ENCODE data around the gene LAMA1. TPM values are rescaled to one million over a fixed set of nuclear protein-coding genes. Genes with fewer than 3 reads are reported as not detected.
A peak's percentile ranks its signal among the peaks of the same experiment; 100 is the strongest.

The LAMA1 gene
- total RNA-seq, 1 experiment from 2014 or later, result 28.8 TPM

DNA sequence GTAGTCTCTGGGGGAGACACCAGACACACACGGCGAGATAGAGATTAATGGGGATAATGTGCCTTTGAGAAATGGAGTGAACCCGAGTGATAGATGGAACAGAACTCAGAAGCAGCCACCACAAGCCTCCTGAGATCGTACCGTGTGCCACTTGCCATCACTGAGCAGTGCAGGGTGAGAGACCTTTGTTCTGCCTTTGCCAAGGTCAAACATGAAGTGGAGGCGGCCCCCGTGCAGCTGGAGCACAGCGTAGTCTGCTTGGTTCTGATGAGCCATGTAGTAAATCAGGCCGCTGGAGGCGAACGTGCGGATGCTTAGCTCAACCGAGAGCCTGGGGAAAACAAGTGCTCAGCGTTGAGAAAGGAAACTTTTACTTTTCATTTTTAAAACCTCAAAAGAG lies 167.0 kb downstream of the LAMA1 start:
- no peak overlapping the region for H3K18ac ChIP-seq (ENCODE audit: insufficient read length, low read depth, low read length)
- no peak overlapping the region for H4K8ac ChIP-seq (replicated peaks; ENCODE audit: insufficient read length, low read depth, low read length)
- no peaks in the 10 kb centered on the region for H3K79me2 ChIP-seq (ENCODE audit: insufficient read depth, low read length)
- no peaks in the 10 kb centered on the region for H3K27me3 ChIP-seq (ENCODE audit: insufficient read depth, low read length)
- Mint-ChIP-seq H3K27ac (peak overlapping the region in 2 of 3 experiments; percentile 46 to 49; a peak in 2 of 7 replicates), H3K9me3 (no peaks in the 10 kb centered on the region), H3K4me3 (no peak overlapping the region), H3K4me1 (peaks cover 7 to 11% of the 10 kb centered on the region in 2 experiments), H3K36me3 (ENCODE audit: insufficient read depth in 1 of 3, low read depth in 3 of 3) (peaks cover 30 to 68% (median 50%) of the 10 kb centered on the region in 3 experiments), H3K27me3 (ENCODE audit: low read depth) (no peaks in the 10 kb centered on the region; the same call in 1 of the 2 replicates)
- H3K4me1 ChIP-seq (ENCODE audit: insufficient read depth, low read length), result no peaks in the 10 kb centered on the region
- no peaks in the 10 kb centered on the region for H3K23me2 ChIP-seq (ENCODE audit: insufficient read length, low read depth, low read length, poor library complexity, severe bottlenecking)
- H3K9ac ChIP-seq (ENCODE audit: extremely low read depth, insufficient read length, low read length), result no peak overlapping the region
- no peak for TF ChIP-seq CTCF (conservative IDR thresholded peaks at IDR 0.05)
- H2BK20ac ChIP-seq (ENCODE audit: low read depth, low read length, poor library complexity, severe bottlenecking), result no peak overlapping the region
- no peak for DNase-seq
- H3T11ph ChIP-seq (ENCODE audit: low read length), result no peak overlapping the region
- no peak overlapping the region for H3K14ac ChIP-seq (ENCODE audit: insufficient read depth, low read length)
- no peak overlapping the region for H3K4me2 ChIP-seq (ENCODE audit: insufficient read depth, insufficient read length, low read length)
- H4K5ac ChIP-seq (ENCODE audit: insufficient read length, low read depth, low read length), result no peak overlapping the region
- H2BK15ac ChIP-seq (ENCODE audit: low read depth, low read length), result no peak overlapping the region
- H2AK5ac ChIP-seq (ENCODE audit: insufficient read length, low read length), result no peak overlapping the region
- no peak overlapping the region for H2BK12ac ChIP-seq (ENCODE audit: insufficient read length, low read depth, low read length)
- no peak overlapping the region for H3K4ac ChIP-seq (ENCODE audit: low read depth, low read length)
- H3K9me3 ChIP-seq (ENCODE audit: control insufficient read depth, low read depth, low read length), result no peaks in the 10 kb centered on the region
- H4K20me1 ChIP-seq (ENCODE audit: control insufficient read depth, insufficient read depth, insufficient read length), result no peaks in the 10 kb centered on the region
- no peak overlapping the region for H3K23ac ChIP-seq (ENCODE audit: insufficient read length, low read depth, low read length)
- H3K79me1 ChIP-seq (ENCODE audit: insufficient read depth, low read depth, low read length, poor library complexity, severe bottlenecking), result no peaks in the 10 kb centered on the region
- no peak overlapping the region for H2BK120ac ChIP-seq (ENCODE audit: low read depth, low read length, poor library complexity, severe bottlenecking)
- WGBS (ENCODE audit: extremely low coverage, insufficient read length, low lambda C conversion rate), result no CpG with 5 or more reads among the region's 14 CpGs
- no peak overlapping the region for H2AFZ ChIP-seq (ENCODE audit: low read length)
- no peak overlapping the region for H3K27ac ChIP-seq (ENCODE audit: insufficient read length, low read depth, low read length)
- no peak overlapping the region for H3K56ac ChIP-seq (ENCODE audit: insufficient read length, low read depth, low read length)
- no peak overlapping the region for H2BK5ac ChIP-seq (ENCODE audit: insufficient read length, low read length)
- no peak overlapping the region for H4K91ac ChIP-seq (ENCODE audit: insufficient read length, low read depth, low read length)
